AG04449 (cell line): ENCODE results near the gene MAMDC4.

Experiments
- CTCF ChIA-PET: fragments of 350-600 bp; formaldehyde crosslinking; extraction: SDS; loops from one replicate; lab custom pipeline; 2021; ENCODE audit warnings: antibody characterized with exemption; lab: Yijun Ruan, JAX
- POLR2A ChIA-PET: fragments of 400-600, 350-600 bp; formaldehyde crosslinking; extraction: SDS; loops from one replicate; lab custom pipeline; 2020; ENCODE audit warnings: antibody characterized with exemption, inconsistent platforms; lab: Yijun Ruan, JAX
- DNase-seq: peaks from one replicate; pipeline ENCODE4 v3.0.0-alpha.2; 2010; ENCODE audit warnings: low read depth, low spot score
- H3K4me3 ChIP-seq: 2 replicates; pipeline ENCODE4 v1.5.1; 2011; ENCODE audit warnings: low read depth, mild to moderate bottlenecking, control low read depth, low read length
- TF ChIP-seq, protein P1 (sequence below): IDR thresholded peaks from one replicate; pipeline ENCODE4 v1.5.1; 2011; ENCODE audit warnings: mild to moderate bottlenecking, moderate library complexity, low read length, control low read depth, inconsistent platforms; ENCODE audit not compliant: insufficient read depth; ENCODE audit errors: missing control alignments

Gene MAMDC4

DNA sequence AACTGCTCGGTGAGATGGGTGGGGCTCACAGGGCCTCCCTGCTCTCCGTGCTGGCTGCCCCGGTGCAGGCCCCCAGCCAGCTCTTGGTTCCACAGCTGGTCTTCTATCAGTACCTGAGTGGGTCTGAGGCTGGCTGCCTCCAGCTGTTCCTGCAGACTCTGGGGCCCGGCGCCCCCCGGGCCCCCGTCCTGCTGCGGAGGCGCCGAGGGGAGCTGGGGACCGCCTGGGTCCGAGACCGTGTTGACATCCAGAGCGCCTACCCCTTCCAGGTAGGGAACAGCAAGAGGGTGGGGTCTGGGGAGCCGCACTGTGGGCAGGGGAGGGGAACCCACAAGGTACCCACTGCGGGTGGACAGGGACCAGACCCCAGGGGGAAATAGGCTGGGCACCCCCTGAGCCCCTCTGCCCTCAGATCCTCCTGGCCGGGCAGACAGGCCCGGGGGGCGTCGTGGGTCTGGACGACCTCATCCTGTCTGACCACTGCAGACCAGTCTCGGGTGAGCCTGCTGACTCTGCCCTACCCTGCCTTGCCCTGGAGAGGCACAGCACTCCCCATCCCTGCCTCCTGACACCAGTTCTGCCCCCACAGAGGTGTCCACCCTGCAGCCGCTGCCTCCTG, 2.8 kb downstream of the MAMDC4 start:
- CTCF ChIA-PET: no interaction called here
- no peak overlapping the region for H3K4me3 ChIP-seq
- TF ChIP-seq, protein P1, sequence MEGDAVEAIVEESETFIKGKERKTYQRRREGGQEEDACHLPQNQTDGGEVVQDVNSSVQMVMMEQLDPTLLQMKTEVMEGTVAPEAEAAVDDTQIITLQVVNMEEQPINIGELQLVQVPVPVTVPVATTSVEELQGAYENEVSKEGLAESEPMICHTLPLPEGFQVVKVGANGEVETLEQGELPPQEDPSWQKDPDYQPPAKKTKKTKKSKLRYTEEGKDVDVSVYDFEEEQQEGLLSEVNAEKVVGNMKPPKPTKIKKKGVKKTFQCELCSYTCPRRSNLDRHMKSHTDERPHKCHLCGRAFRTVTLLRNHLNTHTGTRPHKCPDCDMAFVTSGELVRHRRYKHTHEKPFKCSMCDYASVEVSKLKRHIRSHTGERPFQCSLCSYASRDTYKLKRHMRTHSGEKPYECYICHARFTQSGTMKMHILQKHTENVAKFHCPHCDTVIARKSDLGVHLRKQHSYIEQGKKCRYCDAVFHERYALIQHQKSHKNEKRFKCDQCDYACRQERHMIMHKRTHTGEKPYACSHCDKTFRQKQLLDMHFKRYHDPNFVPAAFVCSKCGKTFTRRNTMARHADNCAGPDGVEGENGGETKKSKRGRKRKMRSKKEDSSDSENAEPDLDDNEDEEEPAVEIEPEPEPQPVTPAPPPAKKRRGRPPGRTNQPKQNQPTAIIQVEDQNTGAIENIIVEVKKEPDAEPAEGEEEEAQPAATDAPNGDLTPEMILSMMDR: no peak
- POLR2A ChIA-PET: no interaction called here
- no peak for DNase-seq

DNA sequence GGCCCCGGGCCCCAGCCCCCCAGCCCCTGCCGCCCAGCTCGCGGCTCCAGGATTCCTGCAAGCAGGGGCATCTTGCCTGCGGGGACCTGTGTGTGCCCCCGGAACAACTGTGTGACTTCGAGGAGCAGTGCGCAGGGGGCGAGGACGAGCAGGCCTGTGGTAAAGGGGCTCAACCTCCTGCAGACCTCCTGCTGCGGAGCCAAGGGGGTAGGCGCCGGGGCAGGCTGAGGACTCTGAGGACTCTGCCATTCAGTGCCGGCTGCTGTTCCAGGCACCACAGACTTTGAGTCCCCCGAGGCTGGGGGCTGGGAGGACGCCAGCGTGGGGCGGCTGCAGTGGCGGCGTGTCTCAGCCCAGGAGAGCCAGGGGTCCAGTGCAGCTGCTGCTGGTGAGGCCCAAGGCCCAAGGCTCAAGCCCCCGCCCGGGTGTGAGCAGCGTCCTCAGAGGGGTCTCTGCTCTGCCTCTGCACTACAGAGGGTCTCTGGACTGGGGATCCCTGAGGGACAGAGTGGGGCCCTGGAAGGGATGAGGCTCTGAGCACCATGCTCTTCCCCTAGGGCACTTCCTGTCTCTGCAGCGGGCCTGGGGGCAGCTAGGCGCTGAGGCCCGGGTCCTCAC, 3.4 kb downstream of the MAMDC4 start:
- ChIA-PET POLR2A (interaction anchor here (1.0 kb wide), 1 partner anchor 140 kb away, joined by 3 read pairs; the partner anchor contains the start of gene CLIC3), CTCF (interaction anchor here (1.1 kb wide), 1 partner anchor 174 kb away, joined by 4 read pairs; no protein-coding TSS in a partner anchor)
- TF ChIP-seq, protein P1: no peak
- H3K4me3 ChIP-seq: no peak overlapping the region
- DNase-seq: no peak

DNA sequence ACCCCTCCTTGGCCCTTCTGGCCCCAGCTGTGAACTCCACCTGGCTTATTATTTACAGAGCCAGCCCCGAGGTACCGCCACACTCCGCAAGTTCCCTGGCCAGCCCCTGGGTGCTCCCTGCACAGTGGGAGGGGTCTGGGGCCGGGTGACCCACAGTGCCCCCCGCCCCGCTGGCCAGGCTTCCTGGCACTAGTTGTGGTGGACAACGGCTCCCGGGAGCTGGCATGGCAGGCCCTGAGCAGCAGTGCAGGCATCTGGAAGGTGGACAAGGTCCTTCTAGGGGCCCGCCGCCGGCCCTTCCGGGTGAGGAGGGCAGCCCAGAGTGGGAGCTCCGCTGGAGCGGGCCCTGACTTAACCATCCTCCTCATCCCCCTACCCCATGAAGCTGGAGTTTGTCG, 3.9 kb downstream of the MAMDC4 start:
- DNase-seq: no peak
- ChIA-PET CTCF (interaction anchor here (1.1 kb wide), 2 partner anchors 26 to 173 kb away, joined by 3 to 4 read pairs; no protein-coding TSS in a partner anchor), POLR2A (interaction anchor here (1.0 kb wide), 1 partner anchor 140 kb away, joined by 3 read pairs; the partner anchor contains the start of gene CLIC3)
- TF ChIP-seq, protein P1: no peak
- H3K4me3 ChIP-seq: no peak overlapping the region

DNA sequence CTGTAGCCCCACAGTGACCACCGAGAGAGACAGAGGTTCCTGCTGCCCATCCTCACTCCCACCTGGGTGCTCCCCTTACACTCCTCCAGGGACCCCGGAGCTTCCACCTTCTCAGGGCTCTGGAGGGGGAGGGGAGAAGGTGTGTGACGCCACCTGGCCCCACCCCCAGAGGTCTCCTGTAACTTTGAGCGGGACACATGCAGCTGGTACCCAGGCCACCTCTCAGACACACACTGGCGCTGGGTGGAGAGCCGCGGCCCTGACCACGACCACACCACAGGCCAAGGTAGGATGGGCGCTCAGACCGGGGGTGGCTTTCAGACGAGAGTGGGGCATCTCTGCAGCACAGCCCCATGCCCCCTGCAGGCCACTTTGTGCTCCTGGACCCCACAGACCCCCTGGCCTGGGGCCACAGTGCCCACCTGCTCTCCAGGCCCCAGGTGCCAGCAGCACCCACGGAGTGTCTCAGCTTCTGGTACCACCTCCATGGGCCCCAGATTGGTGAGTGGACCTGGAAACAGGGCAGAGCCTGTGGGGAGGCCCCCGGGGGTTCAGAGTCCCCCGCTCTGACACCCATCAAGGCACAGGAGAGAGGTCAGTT, 4.5 kb downstream of the MAMDC4 start:
- TF ChIP-seq, protein P1: no peak
- ChIA-PET CTCF (interaction anchor here (0.6 to 1.1 kb wide), 3 partner anchors 26 to 173 kb away, joined by 3 to 4 read pairs (median 3); no protein-coding TSS in a partner anchor), POLR2A (interaction anchor here (0.9 to 1.0 kb wide), 2 partner anchors 87 to 139 kb away, joined by 3 read pairs; partner anchors contain the start of gene CLIC3)
- no peak overlapping the region for H3K4me3 ChIP-seq
- DNase-seq: no peak

DNA sequence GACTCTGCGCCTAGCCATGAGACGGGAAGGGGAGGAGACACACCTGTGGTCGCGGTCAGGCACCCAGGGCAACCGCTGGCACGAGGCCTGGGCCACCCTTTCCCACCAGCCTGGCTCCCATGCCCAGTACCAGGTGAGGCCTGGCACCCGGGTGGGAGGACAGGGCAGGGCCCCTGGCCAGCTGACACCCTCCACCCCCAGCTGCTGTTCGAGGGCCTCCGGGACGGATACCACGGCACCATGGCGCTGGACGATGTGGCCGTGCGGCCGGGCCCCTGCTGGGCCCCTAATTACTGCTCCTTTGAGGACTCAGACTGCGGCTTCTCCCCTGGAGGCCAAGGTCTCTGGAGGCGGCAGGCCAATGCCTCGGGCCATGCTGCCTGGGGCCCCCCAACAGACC, 5.0 kb downstream of the MAMDC4 start:
- ChIA-PET POLR2A (interaction anchor here (0.9 kb wide), 1 partner anchor 86 kb away, joined by 3 read pairs; no protein-coding TSS in a partner anchor), CTCF (interaction anchor here (1.1 kb wide), 1 partner anchor 25 kb away, joined by 3 read pairs; no protein-coding TSS in a partner anchor)
- no peak for DNase-seq
- H3K4me3 ChIP-seq: no peak overlapping the region
- TF ChIP-seq, protein P1: no peak
